HS-27A (cell line): Measurements from ENCODE around the gene GPR161.
"Not testable (repeated sequence)": the region's sequence is repeated elsewhere in the genome, so short reads cannot be mapped to it uniquely, and the experiment has no call there.

Source experiments
- DNase-seq: peaks from one replicate; pipeline ENCODE4 v3.0.0-alpha.2; 2012; ENCODE audit warnings: low read depth, missing footprints

Gene GPR161

GRCh38 chr1:168136709-168137514 lies at the start of gene GPR161:
Gene GPR161, minus strand, starts transcription at chr1:168136930. Its CDS starts 32,080 bp downstream, at chr1:168104850.
- DNase-seq: peak; percentile 22

GRCh38 chr1:168181063-168181720 lies 44.5 kb upstream of the GPR161 start:
- not testable (repeated sequence) for DNase-seq

GRCh38 chr1:168180148-168180524 lies 43.4 kb upstream of the GPR161 start:
- DNase-seq: no peak

GRCh38 chr1:168179438-168180147 lies 42.9 kb upstream of the GPR161 start:
- no peak for DNase-seq

GRCh38 chr1:168178638-168179437 lies 42.1 kb upstream of the GPR161 start, which contains the start of gene TIPRL:
Gene TIPRL, plus strand, starts transcription at chr1:168178962. Its CDS starts 116 bp downstream, at chr1:168179078.
- DNase-seq: peak; percentile 96

GRCh38 chr1:168178227-168178637 lies 41.5 kb upstream of the GPR161 start:
- DNase-seq: no peak

GRCh38 chr1:168172250-168172915 lies 35.7 kb upstream of the GPR161 start:
- no peak for DNase-seq

- DNase-seq: no peak
Measured at GRCh38 chr1:168170564-168171508, 34.1 kb upstream of the GPR161 start.

- no peak for DNase-seq
Measured at GRCh38 chr1:168167806-168168205, 31.1 kb upstream of the GPR161 start.

GRCh38 chr1:168164771-168165170 lies 28.0 kb upstream of the GPR161 start:
- no peak for DNase-seq

- DNase-seq: no peak
Measured at GRCh38 chr1:168163670-168164069, 26.9 kb upstream of the GPR161 start.

- DNase-seq: no peak
Measured at GRCh38 chr1:168161459-168161858, 24.7 kb upstream of the GPR161 start.

- no peak for DNase-seq
Measured at GRCh38 chr1:168159979-168160378, 23.2 kb upstream of the GPR161 start.

GRCh38 chr1:168159251-168159650 lies 22.5 kb upstream of the GPR161 start:
- no peak for DNase-seq

- no peak for DNase-seq
Measured at GRCh38 chr1:168157638-168158037, 20.9 kb upstream of the GPR161 start.

GRCh38 chr1:168155910-168156309 lies 19.2 kb upstream of the GPR161 start:
- no peak for DNase-seq

- not testable (repeated sequence) for DNase-seq
Measured at GRCh38 chr1:168154707-168155106, 18.0 kb upstream of the GPR161 start.

GRCh38 chr1:168151935-168152334 lies 15.2 kb upstream of the GPR161 start:
- DNase-seq: no peak

GRCh38 chr1:168150283-168150682 lies 13.6 kb upstream of the GPR161 start:
- no peak for DNase-seq

GRCh38 chr1:168148916-168149315 lies 12.2 kb upstream of the GPR161 start:
- no peak for DNase-seq
